Esophagus squamous epithelium (tissue), 4 donors: ENCODE measurements around the gene PRR33.

Experiments used
- CTCF ChIP-seq, 6 experiments: fragments of 450-650 bp in 4 of 6; fragments of 200-600 bp in 2 of 6; sonication (generic) in 2 of 6; IDR thresholded peaks; one replicate each; pipeline ENCODE4 v1.5.1; 2016 to 2019; ENCODE audit warnings: antibody characterized with exemption in 6 of 6, mild to moderate bottlenecking in 4 of 6, moderate library complexity in 4 of 6
- POLR2A ChIP-seq, 4 donors: fragments of 450-650 bp; IDR thresholded peaks; one replicate each; pipeline ENCODE4 v1.6.1; 2017; ENCODE audit warnings: antibody characterized with exemption in 4 of 4, mild to moderate bottlenecking in 4 of 4, moderate library complexity in 3 of 4

- TF ChIP-seq CTCF (IDR thresholded peaks at IDR 0.05) = no peak
- TF ChIP-seq POLR2A (IDR thresholded peaks at IDR 0.05) = no peak
Measured at GRCh38 chr11:1927848-1928469, 36.3 kb upstream of the PRR33 start.
